HL-60 (cell line): Measurements from ENCODE around the gene SCO2.
A peak's percentile ranks its signal among the peaks of the same experiment; 100 is the strongest.

ENCODE experiments used
- DNase-seq, 2 experiments: peaks; one replicate each; pipeline ENCODE4 v3.0.0-alpha.2; 2010 to 2020; ENCODE audit warnings: low read depth in 1 of 2, low spot score in 1 of 2
- H3K27ac ChIP-seq: fragments of 250-450 bp; sonication (Bioruptor Pico); replicated peaks from 2 replicates; pipeline ENCODE4 v1.5.1; 2020; ENCODE audit warnings: mild to moderate bottlenecking, moderate library complexity
- H3K27me3 ChIP-seq: fragments of 250-450 bp; sonication (Bioruptor Pico); 2 replicates; pipeline ENCODE4 v1.5.1; 2021; ENCODE audit warnings: mild to moderate bottlenecking, moderate library complexity; ENCODE audit not compliant: insufficient read depth, poor library complexity, severe bottlenecking
- H3K4me3 ChIP-seq: replicated peaks from 2 replicates; pipeline ENCODE4 v1.5.1; 2011; ENCODE audit warnings: mild to moderate bottlenecking, control low read depth, low read length; ENCODE audit not compliant: insufficient read depth
- GABPA ChIP-seq: IDR thresholded peaks from 2 replicates; pipeline ENCODE4 v1.6.1; 2012; ENCODE audit warnings: low read depth
- POLR2AphosphoS5 ChIP-seq: IDR thresholded peaks from 2 replicates; pipeline ENCODE4 v1.6.1; 2012; ENCODE audit warnings: low read depth
- REST ChIP-seq: IDR thresholded peaks from 2 replicates; pipeline ENCODE4 v1.6.1; 2012; ENCODE audit warnings: low read depth; ENCODE audit not compliant: insufficient replicate concordance
- SPI1 ChIP-seq: IDR thresholded peaks from 2 replicates; pipeline ENCODE4 v1.6.1; 2012; ENCODE audit warnings: low read depth, mild to moderate bottlenecking, borderline replicate concordance
- TF ChIP-seq, protein P1 (sequence below): IDR thresholded peaks from one replicate; pipeline ENCODE4 v1.5.1; 2011; ENCODE audit warnings: low read length, control low read depth, inconsistent platforms; ENCODE audit not compliant: insufficient read depth

Gene SCO2

GRCh38 chr22:50505776-50506610 is 19.4 kb downstream of the SCO2 start:
- Histone ChIP-seq H3K27me3 (no peaks in the 10 kb centered on the region), H3K27ac (no peak overlapping the region), H3K4me3 (peak overlapping the region; percentile 81; the same call in 1 of the 2 replicates)
- TF ChIP-seq SPI1 (no peak), POLR2AphosphoS5 (no peak), REST (no peak), GABPA (no peak)
- TF ChIP-seq, protein P1, sequence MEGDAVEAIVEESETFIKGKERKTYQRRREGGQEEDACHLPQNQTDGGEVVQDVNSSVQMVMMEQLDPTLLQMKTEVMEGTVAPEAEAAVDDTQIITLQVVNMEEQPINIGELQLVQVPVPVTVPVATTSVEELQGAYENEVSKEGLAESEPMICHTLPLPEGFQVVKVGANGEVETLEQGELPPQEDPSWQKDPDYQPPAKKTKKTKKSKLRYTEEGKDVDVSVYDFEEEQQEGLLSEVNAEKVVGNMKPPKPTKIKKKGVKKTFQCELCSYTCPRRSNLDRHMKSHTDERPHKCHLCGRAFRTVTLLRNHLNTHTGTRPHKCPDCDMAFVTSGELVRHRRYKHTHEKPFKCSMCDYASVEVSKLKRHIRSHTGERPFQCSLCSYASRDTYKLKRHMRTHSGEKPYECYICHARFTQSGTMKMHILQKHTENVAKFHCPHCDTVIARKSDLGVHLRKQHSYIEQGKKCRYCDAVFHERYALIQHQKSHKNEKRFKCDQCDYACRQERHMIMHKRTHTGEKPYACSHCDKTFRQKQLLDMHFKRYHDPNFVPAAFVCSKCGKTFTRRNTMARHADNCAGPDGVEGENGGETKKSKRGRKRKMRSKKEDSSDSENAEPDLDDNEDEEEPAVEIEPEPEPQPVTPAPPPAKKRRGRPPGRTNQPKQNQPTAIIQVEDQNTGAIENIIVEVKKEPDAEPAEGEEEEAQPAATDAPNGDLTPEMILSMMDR, result no peak
- no peak for DNase-seq

DNA sequence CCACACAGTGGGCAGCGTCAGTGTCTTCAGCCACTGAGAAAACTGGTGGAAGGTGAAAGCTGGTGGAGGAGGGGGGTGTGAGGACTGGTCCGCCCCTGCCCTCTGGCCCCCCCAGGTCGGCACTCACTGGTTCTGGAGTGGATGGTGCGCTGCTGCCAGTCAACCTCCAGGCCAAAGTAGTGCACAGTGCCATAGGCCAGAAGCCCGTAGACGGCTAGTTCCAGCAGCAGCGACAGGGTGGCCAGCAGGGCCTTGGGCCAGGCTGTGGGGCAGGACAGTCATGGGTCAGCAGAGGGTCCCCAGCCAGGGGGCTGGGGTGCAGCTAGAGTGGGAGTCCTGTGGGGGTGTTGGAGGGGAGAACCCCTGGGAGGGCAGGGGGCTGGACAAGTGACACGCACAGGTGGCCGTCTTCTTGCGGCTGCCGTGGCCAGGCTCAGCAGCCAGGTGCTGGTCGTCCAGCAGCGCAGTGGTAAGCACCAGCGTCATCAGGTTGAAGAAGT is 20.1 kb downstream of the SCO2 start:
- TF ChIP-seq REST (no peak), SPI1 (no peak), GABPA (no peak)
- TF ChIP-seq, protein P1, result no peak
- Histone ChIP-seq H3K4me3 (no peak overlapping the region), H3K27ac (no peak overlapping the region), H3K27me3 (no peaks in the 10 kb centered on the region)
- DNase-seq, result no peak

DNA sequence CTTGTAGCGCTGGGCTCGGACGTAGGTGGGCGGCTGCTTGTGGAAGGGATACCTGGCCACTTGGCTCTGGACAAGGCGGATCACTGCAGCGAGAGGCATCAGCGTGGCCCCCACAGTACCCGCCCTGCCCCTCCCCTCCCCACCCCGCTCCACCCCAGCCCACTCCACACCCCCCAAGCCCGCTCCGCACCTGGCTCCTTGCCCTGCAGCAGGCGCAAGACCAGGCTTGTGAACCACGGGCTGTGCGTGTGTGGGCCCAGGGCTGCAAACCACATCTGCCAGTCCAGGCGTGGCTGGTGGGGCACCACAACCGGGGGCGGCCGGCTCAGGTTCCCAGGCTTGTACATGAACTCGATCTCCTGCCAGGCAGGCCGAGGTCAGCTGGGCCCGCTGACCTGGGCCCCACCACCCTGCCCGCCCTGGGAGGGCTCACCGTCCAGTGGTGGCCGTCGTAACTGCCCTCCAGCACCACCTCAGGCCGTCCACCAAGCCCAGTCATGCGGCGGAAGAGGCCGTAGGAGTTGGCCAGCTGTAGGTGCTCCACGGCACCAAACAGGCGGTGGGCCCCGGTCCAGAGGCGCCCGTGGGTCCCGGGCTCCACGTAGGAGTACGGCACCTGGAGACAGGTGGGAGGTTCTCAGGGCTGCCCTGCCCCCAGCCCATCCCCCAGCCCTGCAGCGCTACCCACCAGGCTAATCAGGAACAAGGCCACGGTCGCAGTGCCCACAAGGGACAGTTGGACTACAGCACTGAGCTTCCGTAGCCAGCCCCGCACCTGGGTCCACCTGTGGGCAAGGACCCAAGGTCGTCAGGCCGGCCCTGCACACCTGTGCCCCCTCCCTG is 20.8 kb downstream of the SCO2 start:
- no peak overlapping the region for H3K27ac ChIP-seq
- no peak overlapping the region for H3K4me3 ChIP-seq
- TF ChIP-seq, protein P1, result no peak
- TF ChIP-seq GABPA (no peak), REST (no peak), POLR2AphosphoS5 (no peak), SPI1 (no peak)
- no peak for DNase-seq
- no peaks in the 10 kb centered on the region for H3K27me3 ChIP-seq
